PC-9 (cell line): ENCODE results near the gene BCL7B.

Experiments
- CTCF ChIP-seq: fragments of 200-600 bp; sonication (generic); conservative IDR thresholded peaks from 2 replicates; pipeline ENCODE4 v1.6.1; 2017; ENCODE audit warnings: mixed run types, antibody characterized with exemption, mild to moderate bottlenecking, moderate library complexity
- EZH2 ChIP-seq: fragments of 200-600 bp; sonication (generic); IDR thresholded peaks from 2 replicates; pipeline ENCODE4 v1.8.0; 2017; ENCODE audit warnings: antibody characterized with exemption, low read depth

GRCh38 chr7:73515178-73515577 lies 42.3 kb downstream of the BCL7B start:
- no peak for TF ChIP-seq EZH2
- no peak for TF ChIP-seq CTCF
